HepG2 (cell line): ENCODE results near the gene PHOSPHO2. TPM values are rescaled to one million over a fixed set of nuclear protein-coding genes. Genes with fewer than 3 reads are reported as not detected.

Experiments used
- ATAC-seq: fragments of 200-7000 bp; cut with Tn5 transposase; 3 replicates; pipeline ENCODE4 v1.9.1; 2020; ENCODE audit warnings: mild to moderate bottlenecking, moderate library complexity
- BruUV-seq: library from RNA; stranded (reverse); fragments of 400-500 nt; replicated peaks from 2 replicates; lab custom pipeline; 2021; lab: Mats Ljungman, UMichigan
- CTCF ChIA-PET: fragments of 300-600 bp; formaldehyde crosslinking; extraction: SDS; loops from one replicate; lab custom pipeline; 2021; ENCODE audit warnings: low total read pairs, inconsistent platforms, low intra/inter-chr PET ratio; lab: Yijun Ruan, JAX
- POLR2A ChIA-PET: fragments of 350-600 bp; sonication (Branson Sonifier 250); formaldehyde crosslinking; loops from one replicate; lab custom pipeline; 2020; ENCODE audit warnings: antibody characterized with exemption, inconsistent platforms; lab: Yijun Ruan, JAX
- DNase-seq: peaks from one replicate; pipeline ENCODE4 v3.0.0-alpha.2; 2015; ENCODE audit warnings: low spot score
- FAIRE-seq: peaks from 3 replicates; lab custom pipeline; 2011; peaks lifted over from hg19 to GRCh38; lab: Jason Lieb, UNC
- H2AFZ ChIP-seq: one replicate; pipeline ENCODE4 v1.6.1; 2011; ENCODE audit warnings: low read length, inconsistent platforms
- H3K27ac ChIP-seq: fragments of 300-600 bp; 3 replicates; pipeline ENCODE4 v1.8.0; 2011; ENCODE audit warnings: mixed run types, mild to moderate bottlenecking, mixed read lengths, low read length, inconsistent platforms; ENCODE audit not compliant: insufficient read depth; ENCODE audit errors: extremely low read length
- H3K27me3 ChIP-seq, 2 experiments: fragments of 200-600 bp in 1 of 2; 2 replicates in 1 of 2; 3 replicates in 1 of 2; pipeline versions ENCODE4 v1.6.0 to v1.8.0; 2011; ENCODE audit warnings: low read length in 2 of 2, mild to moderate bottlenecking in 2 of 2, moderate library complexity in 2 of 2, inconsistent platforms in 1 of 2; ENCODE audit not compliant: insufficient read depth in 2 of 2, control insufficient read depth in 1 of 2
- H3K36me3 ChIP-seq, 2 experiments: fragments of 200-600 bp in 1 of 2; replicated peaks in 1 of 2; 2 replicates in 1 of 2; 3 replicates in 1 of 2; pipeline versions ENCODE4 v1.5.1 to v1.8.0; 2011; ENCODE audit warnings: low read length in 2 of 2, inconsistent platforms in 1 of 2; ENCODE audit not compliant: insufficient read depth in 2 of 2, control insufficient read depth in 1 of 2
- H3K4me1 ChIP-seq: 2 replicates; pipeline ENCODE4 v1.5.1; 2012; ENCODE audit warnings: low read length, inconsistent platforms; ENCODE audit not compliant: insufficient read depth
- H3K4me2 ChIP-seq: 2 replicates; pipeline ENCODE4 v1.6.0; 2011; ENCODE audit warnings: low read depth, low read length, inconsistent platforms
- H3K4me3 ChIP-seq, 3 experiments: fragments of 200-600 bp in 1 of 3; sonication (generic), shearing (Covaris generic) in 1 of 3; replicated peaks in 1 of 3; 2 replicates each; pipeline ENCODE4 v1.5.1; 2011 to 2016; ENCODE audit warnings: low read length in 3 of 3, inconsistent platforms in 2 of 3, low read depth in 2 of 3, mild to moderate bottlenecking in 2 of 3, control low read depth in 1 of 3, mixed read lengths in 1 of 3; ENCODE audit not compliant: insufficient read depth in 1 of 3
- H3K79me2 ChIP-seq: one replicate; pipeline ENCODE4 v1.6.1; 2011; ENCODE audit warnings: low read length, inconsistent platforms; ENCODE audit not compliant: insufficient read depth
- H3K9ac ChIP-seq: 2 replicates; pipeline ENCODE4 v1.6.0; 2011; ENCODE audit warnings: mild to moderate bottlenecking, low read depth, low read length, inconsistent platforms; ENCODE audit not compliant: insufficient read depth
- H3K9me3 ChIP-seq: 2 replicates; pipeline ENCODE4 v1.5.1; 2012; ENCODE audit warnings: mild to moderate bottlenecking, low read length
- H4K20me1 ChIP-seq: 2 replicates; pipeline ENCODE4 v1.6.0; 2011; ENCODE audit warnings: inconsistent platforms, mild to moderate bottlenecking, low read length, moderate library complexity; ENCODE audit not compliant: insufficient read depth
- BRCA1 ChIP-seq: sonication (generic); formaldehyde crosslinking; IDR thresholded peaks from 2 replicates; pipeline ENCODE4 v1.4.0; 2020; ENCODE audit warnings: missing genetic modification reagents
- ESRRA ChIP-seq: sonication (generic); formaldehyde crosslinking; IDR thresholded peaks from 2 replicates; pipeline ENCODE4 v1.5.1; 2020; ENCODE audit warnings: mild to moderate bottlenecking, low read depth, missing genetic modification reagents
- HMGA1 ChIP-seq: sonication (generic); formaldehyde crosslinking; conservative IDR thresholded peaks from 2 replicates; pipeline ENCODE4 v1.4.0; 2020; ENCODE audit warnings: missing genetic modification reagents
- KDM6A ChIP-seq: IDR thresholded peaks from 2 replicates; pipeline ENCODE4 v1.6.1; 2016; ENCODE audit warnings: low read depth
- MATR3 ChIP-seq: sonication (generic); formaldehyde crosslinking; IDR thresholded peaks from 2 replicates; pipeline ENCODE4 v1.4.0; 2020; ENCODE audit warnings: missing genetic modification reagents
- MAX ChIP-seq: IDR thresholded peaks from 2 replicates; pipeline ENCODE4 v1.6.1; 2012; ENCODE audit warnings: inconsistent platforms
- PRDM10 ChIP-seq: sonication (generic); formaldehyde crosslinking; IDR thresholded peaks from 2 replicates; pipeline ENCODE4 v1.4.0; 2020; ENCODE audit warnings: low read depth, missing genetic modification reagents
- SOX5 ChIP-seq: IDR thresholded peaks from 2 replicates; pipeline ENCODE4 v1.6.1; 2016; ENCODE audit warnings: borderline replicate concordance
- USF2 ChIP-seq, 2 experiments: sonication (generic) in 1 of 2; formaldehyde crosslinking in 1 of 2; IDR thresholded peaks; 2 replicates each; pipeline versions ENCODE4 v1.5.1 to v1.6.1; 2011 to 2020; ENCODE audit warnings: borderline replicate concordance in 1 of 2, low read depth in 1 of 2, low read length in 1 of 2, mild to moderate bottlenecking in 1 of 2, missing genetic modification reagents in 1 of 2, moderate library complexity in 1 of 2
- ZBTB7B ChIP-seq: sonication (generic); formaldehyde crosslinking; IDR thresholded peaks from 2 replicates; pipeline ENCODE4 v1.4.0; 2020; ENCODE audit warnings: missing genetic modification reagents
- ZNF180 ChIP-seq: sonication (generic); formaldehyde crosslinking; IDR thresholded peaks from 2 replicates; pipeline ENCODE4 v1.4.0; 2020; ENCODE audit warnings: low read depth, missing genetic modification reagents, borderline replicate concordance
- ZNF530 ChIP-seq: sonication (generic); formaldehyde crosslinking; IDR thresholded peaks from 2 replicates; pipeline ENCODE4 v1.5.0; 2020; ENCODE audit warnings: low read depth, mild to moderate bottlenecking, missing genetic modification reagents
- ZNF598 ChIP-seq: sonication (generic); formaldehyde crosslinking; IDR thresholded peaks from 2 replicates; pipeline ENCODE4 v1.5.1; 2020; ENCODE audit warnings: mild to moderate bottlenecking, missing genetic modification reagents, borderline replicate concordance
- ZNF691 ChIP-seq: sonication (generic); formaldehyde crosslinking; IDR thresholded peaks from 2 replicates; pipeline ENCODE4 v1.4.0; 2020; ENCODE audit warnings: missing genetic modification reagents, low read depth, mild to moderate bottlenecking, borderline replicate concordance
- ZSCAN9 ChIP-seq: IDR thresholded peaks from 2 replicates; pipeline ENCODE4 v1.6.1; 2016; ENCODE audit warnings: borderline replicate concordance
- WGBS: methylation state at CpG from one replicate; pipeline ENCODE4 v1.1.6; 2017; ENCODE audit warnings: low lambda C conversion rate; 5-methylcytosine and 5-hydroxymethylcytosine counted together
- in situ Hi-C: cut with HindIII; loops from 2 replicates; pipeline ENCODE4 v1.10.0; 2017; ENCODE audit warnings: low pct_unique_long_range_greater_than_20kb; ENCODE audit not compliant: extremely low pct_ligation_motif_present
- intact Hi-C: fragments of 100-400 bp; cut with micrococcal nuclease; formaldehyde crosslinking; loops from one replicate; pipeline ENCODE4 v1.10.0; 2022; ENCODE audit not compliant: unreplicated experiment
- polyA plus RNA-seq, 8 experiments: library from polyadenylated mRNA; depleted of rRNA in 3 of 8; stranded (reverse) in 7 of 8; unstranded in 1 of 8; fragments of >200 nt; fragmentation: Illumina TruSeq in 4 of 8; extraction: Trizol in 4 of 8; gene quantifications; 2 replicates each; pipeline versions ENCODE4 v1.2.1 to v1.2.3, GENCODE V29; 2011 to 2016; ENCODE audit warnings: low read depth in 4 of 8, missing spikeins in 1 of 8, mixed read lengths in 1 of 8; ENCODE audit not compliant: insufficient read depth in 1 of 8
- total RNA-seq, 5 experiments: library from RNA; depleted of rRNA; stranded (reverse); fragments of >200 nt; fragmentation: Illumina TruSeq; extraction: Trizol; gene quantifications; 2 replicates each; pipeline ENCODE4 v1.2.3, GENCODE V29; 2016; ENCODE audit warnings: low read depth in 1 of 5

The PHOSPHO2 gene
- total and polyA plus RNA-seq, 2 of the 13 experiments (the other 11 are each of a cell fraction or from before 2014, with no cell fraction given): 6.1 to 11.4 TPM

GRCh38 chr2:169705927-169706326 lies 11.7 kb downstream of the PHOSPHO2 start:
- intact Hi-C loops: no loop called here
- Histone ChIP-seq H3K4me3 (no peak overlapping the region), H3K27me3 (no peaks in the 10 kb centered on the region), H2AFZ (no peak overlapping the region), H3K4me2 (no peak overlapping the region), H3K9me3 (no peaks in the 10 kb centered on the region), H3K9ac (no peak overlapping the region), H3K36me3 (peaks cover 4 to 24% of the 10 kb centered on the region in 2 experiments), H3K4me1 (no peaks in the 10 kb centered on the region), H4K20me1 (no peaks in the 10 kb centered on the region), H3K27ac (no peak overlapping the region), H3K79me2 (no peaks in the 10 kb centered on the region)
- ATAC-seq (no peak), FAIRE-seq (no peak), DNase-seq (no peak)
- 92% methylated on average over 2 of the region's 2 CpGs for WGBS
- ChIA-PET POLR2A (interaction anchor here (1.3 to 1.4 kb wide), 2 partner anchors 10 to 12 kb away, joined by 3 to 13 read pairs; partner anchors contain the start of genes CFAP210 and PHOSPHO2), CTCF (no interaction called here)
- in situ Hi-C loops: no loop called here
- no TSS peak for BruUV-seq
- TF ChIP-seq MAX: no peak
- no peak for TF ChIP-seq ZNF598
- no peak for TF ChIP-seq ZSCAN9
- no peak for TF ChIP-seq HMGA1 (CRISPR knock-in tag)
- TF ChIP-seq ZBTB7B (CRISPR knock-in tag): no peak
- TF ChIP-seq ESRRA (CRISPR knock-in tag): no peak
- no peak for TF ChIP-seq ZNF530
- TF ChIP-seq ZNF691 (CRISPR knock-in tag): no peak
- TF ChIP-seq PRDM10: no peak
- TF ChIP-seq BRCA1 (CRISPR knock-in tag): no peak
- no peak for TF ChIP-seq USF2 (IDR thresholded peaks at IDR 0.05; ENCODE audit: low read depth, low read length)
- no peak for TF ChIP-seq USF2 (CRISPR knock-in tag; IDR thresholded peaks at IDR 0.05; ENCODE audit: borderline replicate concordance)
- TF ChIP-seq ZNF180 (CRISPR knock-in tag): no peak
- TF ChIP-seq MATR3 (CRISPR knock-in tag): no peak
- TF ChIP-seq SOX5: no peak
- no peak for TF ChIP-seq KDM6A (CRISPR knock-in tag)
